GM18508 (cell line): ENCODE data around the gene ELL.
"Not testable (repeated sequence)": the region's sequence is repeated elsewhere in the genome, so short reads cannot be mapped to it uniquely, and the experiment has no call there.

Experiments used
- ATAC-seq: cut with Tn5 transposase; IDR thresholded peaks from one replicate; pipeline ENCODE4 v1.9.1; 2021; ENCODE audit warnings: moderate number of reproducible peaks; ENCODE audit not compliant: insufficient read depth, unreplicated experiment

The ELL gene

DNA sequence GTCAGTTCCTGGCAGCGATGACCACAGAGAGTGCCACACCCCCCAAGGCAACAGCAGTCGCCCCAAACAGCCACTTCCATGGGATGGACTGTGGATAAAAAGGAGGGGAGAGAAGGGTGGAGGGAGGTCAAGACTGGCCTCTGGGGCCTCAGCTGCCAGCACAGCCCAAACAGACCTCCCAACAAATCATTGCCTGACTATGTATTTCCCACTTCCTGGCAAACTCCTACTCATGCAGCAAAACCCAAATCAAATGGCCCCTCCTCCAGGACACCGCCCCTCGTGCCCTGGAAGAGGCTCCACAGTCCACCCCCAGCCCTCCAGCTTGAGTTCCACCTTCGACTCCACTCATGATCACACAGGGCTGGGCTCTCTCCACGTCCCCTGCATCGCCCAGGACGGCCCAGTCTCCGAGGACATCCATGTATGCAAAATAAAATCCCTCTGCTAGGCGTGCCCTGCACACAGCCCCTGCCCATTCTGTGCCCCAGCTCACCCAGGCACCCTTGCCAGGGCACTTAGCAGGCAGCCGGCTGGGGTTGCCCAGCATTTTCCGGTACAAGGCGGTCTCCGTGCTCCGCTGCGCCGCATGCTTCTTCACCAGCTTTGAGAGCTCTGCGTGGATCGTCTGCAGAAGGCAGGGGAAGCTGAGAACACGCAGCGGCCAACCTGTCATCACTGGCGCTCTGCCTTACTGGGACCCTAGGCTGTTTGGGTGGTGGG, 10.5 kb upstream of the ELL start:
- no peak for ATAC-seq

DNA sequence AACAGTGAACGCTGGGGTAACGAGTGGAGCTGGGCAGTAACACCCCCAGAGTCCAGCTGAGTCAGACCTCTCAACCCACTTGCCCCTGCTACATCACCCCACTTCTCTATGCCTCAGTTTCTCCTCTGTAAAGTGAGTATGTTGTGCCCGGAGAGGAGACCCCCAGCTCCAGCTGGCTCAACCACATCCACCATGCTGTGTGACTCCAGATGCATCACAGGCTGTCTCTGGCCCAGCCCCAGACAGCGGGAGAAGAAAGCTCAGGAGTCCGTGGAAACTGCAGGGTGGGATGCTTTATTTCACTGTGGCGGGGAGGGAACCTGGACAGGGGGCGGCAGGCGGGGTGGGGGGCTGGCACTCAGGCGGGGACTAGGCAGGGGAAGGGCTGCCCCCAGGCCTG, 9.6 kb upstream of the ELL start:
- ATAC-seq = no peak

DNA sequence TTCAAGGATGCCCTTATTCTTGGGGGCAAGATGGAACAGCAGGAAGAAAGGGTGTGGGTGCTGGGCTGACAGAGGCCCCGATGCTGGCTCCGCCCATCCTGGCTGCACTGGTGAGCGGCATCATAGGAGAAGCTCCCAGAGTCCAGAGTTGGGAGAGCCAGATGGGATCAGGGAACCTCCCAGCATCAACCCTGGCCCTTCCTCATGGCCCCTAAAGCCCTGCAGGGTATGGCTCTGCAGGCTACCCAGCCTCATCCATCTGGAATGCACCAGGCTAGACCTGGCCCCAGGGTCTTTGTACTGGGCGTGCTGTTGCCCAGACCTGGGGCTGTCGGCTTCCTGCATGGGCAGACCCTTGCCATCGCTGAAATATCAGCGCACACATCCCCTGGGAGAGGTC, 7.9 kb upstream of the ELL start:
- no peak for ATAC-seq

DNA sequence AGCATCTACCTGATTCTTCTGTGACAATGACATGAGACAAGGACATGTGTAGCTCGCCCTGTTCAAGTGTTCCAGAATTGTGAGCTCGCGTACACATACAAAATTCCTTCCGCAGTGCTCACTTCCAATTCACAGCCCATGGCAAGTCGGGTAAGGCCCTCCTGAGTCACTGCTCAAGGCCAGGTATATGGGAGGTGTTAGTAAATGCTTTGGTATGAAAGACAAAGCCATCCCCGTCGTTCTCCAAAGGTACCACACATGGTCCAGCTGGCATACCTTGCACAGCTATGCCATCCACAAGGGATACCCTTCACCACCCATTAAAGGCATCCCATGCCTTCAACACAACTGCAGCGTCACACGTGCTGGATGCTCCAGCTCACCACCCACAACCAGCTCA, 4.4 kb upstream of the ELL start:
- ATAC-seq = no peak

DNA sequence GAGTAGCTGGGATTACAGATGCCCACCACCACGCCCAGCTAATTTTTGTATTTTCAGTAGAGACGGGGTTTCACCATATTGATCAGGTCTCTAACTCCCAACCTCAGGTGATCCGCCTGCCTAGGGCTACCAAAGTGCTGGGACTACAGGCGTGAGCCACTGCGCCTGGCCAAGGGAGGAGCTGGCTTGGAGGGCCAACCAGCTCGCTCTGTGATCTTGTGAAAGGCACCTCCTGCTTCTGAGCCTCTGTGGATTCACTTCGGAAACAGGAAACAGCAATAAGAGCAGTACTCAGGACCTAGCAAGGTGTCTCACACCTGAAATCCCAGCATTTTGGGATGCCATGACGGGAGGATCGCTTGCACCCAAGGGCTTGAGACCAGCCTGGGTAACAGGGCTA, 2.0 kb upstream of the ELL start:
- no peak for ATAC-seq

DNA sequence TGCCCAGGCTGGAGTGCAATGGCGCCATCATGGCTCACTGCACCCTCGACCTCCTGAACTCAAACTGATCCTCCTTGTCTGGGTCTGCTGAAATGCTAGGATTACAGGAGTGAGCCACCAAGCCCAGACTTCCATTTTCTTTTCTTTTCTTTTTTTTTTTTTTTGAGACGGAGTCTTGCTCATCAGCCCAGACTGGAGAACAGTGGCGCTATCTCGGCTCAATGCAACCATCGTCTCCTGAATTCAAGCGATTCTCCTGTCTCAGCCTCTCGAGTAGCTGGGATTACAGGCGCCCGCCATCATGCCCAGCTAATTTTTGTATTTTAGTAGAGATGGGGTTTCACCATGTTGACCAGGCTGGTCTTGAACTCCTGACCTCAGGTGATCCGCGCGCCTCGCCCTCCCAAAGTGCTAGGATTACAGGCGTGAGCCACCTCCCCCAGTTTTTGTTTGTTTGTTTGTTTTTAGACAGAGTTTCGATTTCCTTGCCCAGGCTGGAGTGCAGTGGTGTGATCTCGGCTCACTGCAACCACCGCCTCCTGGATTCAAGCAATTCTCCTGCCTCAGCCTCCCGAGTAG, 1.1 kb upstream of the ELL start:
- ATAC-seq = not testable (repeated sequence)

DNA sequence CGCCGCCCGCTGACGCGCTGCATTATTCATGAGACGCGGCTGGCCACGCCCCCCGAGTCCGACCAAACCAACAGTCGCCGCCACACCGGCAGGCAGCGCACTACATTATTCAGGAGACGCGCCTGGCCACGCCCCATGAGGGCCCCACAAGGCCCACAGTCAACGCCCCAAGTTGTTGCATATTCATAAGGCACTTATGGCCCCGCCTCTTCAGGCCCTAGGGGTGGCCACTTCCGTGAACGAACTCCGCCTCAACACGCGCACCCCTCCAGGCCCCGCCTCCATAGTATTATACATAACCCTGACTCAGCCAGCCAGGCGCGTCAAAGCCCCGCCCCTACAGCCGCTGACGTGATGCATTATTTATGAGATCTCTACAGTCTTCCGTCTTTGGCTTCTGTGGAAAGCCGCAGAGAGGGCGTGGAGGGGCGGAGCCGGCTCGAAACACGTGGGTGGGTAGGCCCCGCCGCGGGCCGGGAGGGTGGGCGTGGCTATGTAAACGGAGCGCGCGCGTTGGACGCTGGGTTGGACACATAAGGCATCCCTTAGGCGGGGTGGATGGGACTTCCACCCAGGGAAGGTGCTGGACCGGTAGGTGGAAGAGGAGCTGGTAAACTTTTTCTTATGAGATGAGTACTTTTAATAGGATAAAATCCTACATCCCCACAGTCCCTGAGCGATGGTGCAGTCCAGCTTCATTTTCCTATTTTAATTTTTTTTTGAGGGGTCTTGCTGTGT, 423 bp upstream of the ELL start:
- peak; percentile 71 for ATAC-seq

DNA sequence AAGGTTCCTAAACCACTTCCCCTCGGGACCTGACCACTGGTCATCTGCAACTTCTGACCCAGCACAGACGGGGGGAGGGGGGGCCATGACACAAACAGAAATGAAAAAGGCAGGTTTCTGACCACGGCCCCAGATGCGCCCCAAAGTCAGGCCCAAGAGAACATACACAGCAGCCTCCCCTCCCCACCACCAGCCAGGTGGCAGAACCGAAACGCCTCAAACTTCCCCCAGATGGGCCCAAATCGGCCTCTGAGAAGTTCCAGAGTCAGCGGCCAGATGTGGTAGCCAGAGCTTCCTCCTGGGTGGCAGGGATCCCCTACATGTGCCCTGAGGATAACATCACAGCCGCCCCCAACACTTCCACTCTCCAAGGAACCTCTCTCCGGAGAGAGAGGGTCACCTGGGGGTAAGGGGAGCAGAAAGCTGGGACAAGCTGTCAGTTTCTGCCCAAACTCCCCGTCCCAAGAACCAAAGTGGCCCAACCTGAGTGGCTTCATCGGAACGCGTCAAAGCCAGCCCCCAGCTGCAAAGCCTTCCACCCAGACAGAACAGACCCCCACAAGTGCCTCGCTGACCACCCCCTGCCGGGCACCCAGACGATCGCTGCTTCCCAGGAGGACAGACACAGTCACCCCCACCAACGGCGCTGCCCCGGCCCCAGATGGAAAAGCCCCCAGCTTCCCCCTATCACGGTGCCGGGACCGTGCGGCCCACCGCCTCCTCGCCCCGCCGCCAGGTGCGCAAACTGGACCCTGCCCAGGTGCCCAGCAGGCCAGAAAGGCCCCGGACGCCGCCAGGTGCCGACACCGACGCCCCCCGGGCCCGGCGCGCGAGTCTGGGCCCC, 800 bp downstream of the ELL start:
- ATAC-seq = no peak

DNA sequence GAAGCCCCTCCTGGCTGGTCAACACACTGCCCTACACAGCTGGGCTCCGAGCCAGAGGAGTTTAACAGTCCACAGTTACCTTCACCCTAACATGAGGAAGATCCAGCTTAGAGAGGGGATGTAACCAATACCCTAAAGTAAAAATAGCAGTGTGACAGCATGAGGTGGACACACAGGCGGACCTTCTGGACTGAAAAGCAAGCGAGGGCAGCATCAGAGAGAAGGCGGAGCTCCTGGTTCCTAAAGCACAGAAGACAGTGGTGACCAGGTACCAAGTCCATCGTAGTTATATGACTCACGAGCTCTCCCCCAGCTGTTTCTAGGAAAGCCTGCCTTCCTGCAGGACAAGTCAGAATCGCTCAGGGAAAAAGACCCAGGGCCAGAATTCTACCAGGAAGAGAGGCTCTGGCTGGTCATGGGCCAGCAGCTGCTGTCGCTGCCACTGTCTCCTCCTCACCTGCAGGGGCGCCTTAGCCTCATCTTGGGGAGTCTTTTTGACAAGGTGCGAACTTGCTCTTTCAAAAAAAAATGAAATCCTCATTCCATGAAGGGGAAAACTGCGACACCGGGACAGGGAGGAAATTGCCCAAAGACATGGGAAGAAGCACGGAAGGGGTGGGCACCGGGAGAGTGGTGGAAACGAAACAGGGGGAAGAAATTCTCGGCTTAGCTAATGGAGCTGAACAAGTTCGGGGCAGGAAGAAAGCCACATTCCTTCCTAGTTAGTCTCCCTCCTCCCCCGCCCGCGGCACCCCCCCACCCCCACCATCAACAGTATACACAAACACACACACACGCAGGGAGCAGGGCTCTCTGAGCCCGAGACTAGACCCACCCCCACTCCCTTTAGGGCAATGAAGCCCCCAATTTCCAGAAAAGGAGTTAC, 1.7 kb downstream of the ELL start:
- ATAC-seq = no peak

DNA sequence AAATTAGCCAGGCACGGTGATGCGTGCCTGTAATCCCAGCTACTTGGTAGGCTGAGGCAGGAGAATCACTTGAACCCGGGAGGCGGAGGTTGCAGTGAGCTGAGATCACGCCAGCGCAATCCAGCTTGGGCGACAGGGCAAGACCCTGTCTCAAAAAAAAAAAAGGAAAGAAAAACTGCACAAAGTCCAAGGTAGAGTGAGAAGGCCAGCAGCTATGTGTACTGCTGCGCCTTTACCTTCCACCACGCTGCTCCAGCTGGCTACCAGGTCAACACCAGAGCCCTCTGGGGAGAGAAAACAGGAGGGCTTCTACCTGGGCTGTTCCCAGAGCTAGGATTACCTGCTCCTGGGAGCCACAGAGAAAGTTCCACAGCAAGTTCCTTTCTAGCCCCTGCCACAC, 3.2 kb downstream of the ELL start:
- ATAC-seq = no peak

DNA sequence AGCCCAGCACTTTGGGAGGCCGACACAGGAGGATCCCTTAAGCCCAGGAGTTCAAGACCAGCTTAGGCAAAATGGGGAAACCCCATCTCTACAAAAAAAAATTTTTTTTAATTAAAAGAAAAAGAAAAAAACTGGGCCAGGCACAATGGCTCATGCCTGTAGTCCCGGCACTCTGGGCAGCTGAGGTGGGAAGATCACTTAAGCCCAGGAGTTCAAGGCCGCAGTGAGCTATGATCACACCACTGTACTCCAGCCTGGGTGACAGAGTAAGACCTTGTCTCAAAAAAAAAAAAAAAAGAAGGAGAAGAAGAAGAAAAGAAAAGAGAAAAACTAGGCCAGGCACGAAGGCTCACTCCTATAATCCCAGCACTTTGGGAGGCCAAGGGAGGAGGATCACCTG, 4.3 kb downstream of the ELL start:
- ATAC-seq = no peak

DNA sequence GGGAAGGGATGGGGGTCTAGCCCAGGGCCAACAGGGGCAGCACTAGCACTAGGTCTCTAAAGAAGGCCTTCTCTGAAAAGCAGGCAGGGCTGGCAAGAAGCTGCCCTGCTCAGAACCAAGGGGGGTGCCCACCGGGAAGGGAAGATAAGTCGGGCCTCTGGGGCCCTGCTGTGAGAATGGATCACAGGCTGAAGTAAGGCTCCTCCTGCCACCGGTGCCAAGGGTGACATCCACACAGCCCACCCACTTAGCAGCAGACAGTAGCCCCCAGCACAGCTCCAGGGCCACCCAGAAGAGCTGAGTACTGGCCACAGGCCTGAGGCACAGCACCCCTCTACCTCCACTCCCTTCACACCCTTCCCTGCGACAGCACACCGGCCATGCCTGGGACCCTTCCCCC, 5.9 kb downstream of the ELL start:
- ATAC-seq = no peak

DNA sequence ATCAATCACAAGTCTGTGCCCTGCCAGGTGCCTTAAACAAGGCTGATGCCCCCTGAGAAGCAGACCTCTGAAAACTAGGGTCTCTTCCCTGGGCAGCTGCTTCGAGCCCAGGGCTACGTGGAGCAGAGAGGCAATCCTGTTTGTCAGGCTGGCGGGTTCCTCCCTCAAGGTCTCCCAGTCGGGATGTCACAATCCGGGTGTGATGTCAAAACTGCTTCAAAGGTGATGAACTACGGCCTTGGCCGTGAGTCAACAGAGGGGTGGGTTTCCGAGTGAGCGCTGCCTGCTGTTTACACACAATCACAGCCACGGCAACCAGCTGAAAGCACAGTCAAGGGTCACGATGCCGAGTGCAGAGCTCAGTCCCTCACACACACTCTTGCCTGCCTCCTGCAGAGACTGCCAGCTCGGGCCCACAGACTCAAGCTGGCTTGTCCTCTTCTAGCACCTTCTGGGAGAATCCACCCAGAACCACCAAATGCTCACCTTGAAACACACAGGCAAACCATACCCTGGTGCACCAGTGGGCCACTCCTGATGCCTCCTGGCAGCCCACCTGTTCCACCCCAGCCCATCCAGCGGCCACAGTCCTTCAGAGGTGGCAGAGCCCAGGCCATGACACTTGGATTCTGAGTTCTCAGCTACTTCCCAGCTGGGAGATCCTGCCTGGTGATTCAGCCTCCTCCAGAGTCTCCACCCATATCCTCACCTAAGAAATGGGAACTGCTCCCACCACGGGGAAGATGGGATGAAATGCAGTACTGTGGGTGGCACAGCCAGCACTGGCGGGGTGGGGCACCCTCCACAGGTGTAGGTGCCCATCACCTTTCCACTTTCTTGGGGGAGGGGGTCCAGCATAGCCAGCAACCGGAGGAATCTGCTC, 6.8 kb downstream of the ELL start:
- no peak for ATAC-seq

DNA sequence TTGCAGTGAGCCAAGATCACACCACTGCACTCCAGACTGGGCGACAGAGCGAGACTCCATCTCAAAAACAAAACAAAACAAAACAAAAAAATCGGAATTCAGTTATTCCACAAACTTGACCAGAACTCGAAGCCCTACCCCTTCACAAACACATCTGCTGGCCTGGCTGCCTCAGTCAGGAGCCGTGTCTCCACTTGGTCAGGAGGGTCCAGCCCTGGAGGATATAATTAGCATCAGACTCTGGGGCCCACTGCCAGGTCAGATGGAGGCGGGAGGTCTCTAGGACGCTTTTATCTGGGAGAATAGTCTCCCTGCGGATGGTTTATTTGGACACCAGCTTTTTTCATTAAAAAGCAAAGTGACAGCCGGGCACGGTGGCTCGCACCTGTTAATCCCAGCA, 8.0 kb downstream of the ELL start:
- ATAC-seq = no peak

DNA sequence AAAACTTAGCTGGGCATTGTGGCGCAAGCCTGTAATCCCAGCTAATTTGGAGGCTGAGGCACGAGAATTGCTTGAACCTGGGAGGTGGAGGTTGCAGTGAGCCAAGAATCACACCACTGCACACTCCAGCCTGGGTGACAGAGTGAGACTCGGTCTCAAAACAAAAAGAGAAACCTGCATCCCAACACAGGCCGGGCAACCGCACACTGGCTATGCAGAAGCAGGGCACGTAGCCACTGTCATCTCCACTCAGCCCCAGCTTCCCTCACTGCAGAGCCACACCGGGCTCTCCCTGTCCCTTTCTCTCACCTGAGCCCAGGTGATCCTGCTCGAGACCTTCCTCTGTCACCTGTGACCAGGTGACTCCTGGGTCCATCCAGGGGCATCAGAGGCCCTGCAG, 11.7 kb downstream of the ELL start:
- no peak for ATAC-seq

DNA sequence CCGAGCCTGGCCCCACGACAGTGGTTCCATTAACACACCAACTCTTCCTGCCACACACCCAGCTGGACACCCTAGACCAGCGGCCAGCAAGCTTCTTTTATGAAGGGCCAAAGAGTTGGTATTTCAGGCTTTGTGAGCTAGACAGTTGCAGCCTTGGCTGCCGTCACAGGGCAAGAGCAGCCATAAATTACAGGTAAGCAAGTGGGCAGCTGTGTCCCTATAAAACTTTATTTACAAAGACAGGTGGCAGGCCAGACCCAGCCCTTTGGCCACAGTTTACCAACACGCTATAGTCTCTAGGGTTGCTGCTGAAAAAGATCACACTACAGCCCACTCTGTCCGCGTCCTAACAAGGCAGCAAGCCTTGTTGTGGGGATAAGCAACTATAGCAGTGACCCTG, 13.3 kb downstream of the ELL start:
- no peak for ATAC-seq

DNA sequence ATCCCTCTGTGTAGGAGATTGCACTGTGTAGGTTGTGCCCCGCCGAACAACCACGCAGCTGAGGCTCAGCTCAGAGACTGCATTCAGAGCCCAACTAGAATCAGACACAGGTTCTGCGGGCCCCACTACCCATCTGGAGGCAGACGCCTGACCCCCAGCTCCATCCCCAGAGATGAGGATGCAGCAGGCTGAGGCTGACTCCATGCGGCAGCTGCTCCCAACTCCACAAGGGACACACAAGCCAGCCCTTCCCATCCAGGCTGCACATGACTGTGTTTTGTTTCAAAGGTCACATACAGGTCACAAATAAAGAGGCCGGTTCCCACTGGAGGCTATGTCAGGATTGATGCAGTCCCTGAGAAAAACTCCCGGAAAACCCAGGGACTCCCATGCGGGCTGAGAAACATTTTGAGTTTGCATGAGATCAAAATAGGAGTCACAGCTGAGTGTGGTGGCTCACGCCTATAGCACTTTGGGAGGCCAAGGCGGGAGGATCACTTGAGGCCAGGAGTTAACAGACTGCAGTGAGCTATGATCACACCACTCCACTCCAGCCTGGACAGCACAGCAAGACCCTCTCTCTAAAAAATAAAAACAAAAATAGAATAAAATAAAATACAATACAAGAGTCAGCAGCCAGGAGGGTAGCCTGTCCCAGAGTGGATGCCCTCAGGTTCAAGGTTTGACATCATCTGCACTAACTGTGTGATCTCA, 14.0 kb downstream of the ELL start:
- ATAC-seq = no peak

DNA sequence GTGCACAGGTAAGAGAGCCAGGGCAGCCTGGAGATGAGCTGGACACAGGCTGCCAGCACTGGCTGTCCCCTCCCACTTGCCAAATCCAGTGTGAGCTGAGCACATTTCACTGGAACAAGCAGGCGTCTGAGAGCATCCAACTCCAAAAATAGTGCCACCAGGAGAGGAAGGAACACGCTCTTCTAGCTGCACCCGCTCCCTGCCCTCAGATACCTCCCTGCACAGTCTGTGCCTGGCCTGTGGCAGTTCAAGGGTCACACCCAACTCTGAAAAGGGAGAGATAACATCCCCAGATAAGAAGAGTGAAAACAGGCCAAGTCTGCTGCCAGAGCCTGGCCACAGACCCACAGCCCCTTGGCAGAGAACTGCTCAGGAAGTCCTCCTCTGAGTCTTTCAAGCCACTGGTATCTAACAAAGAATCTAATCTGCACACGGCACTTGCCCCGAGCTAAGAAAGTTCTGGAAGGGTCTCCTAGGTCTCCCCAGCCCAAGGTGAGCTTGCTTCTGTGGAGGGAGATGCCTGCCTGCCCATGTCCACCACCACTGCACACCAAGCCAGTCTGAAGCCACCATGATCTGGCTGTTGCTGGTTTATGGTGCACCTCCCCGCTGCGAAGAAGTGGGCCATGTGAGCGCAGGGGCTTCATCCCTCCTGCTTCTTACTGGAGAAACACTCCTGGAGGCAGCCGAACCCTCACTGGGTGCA, 14.7 kb downstream of the ELL start:
- no peak for ATAC-seq
